GDM1 (cell line): Measurements from ENCODE around the gene ZBTB9.

Experiments
- DNase-seq: peaks from one replicate; lab custom pipeline; 2025; lab: John Stamatoyannopoulos, UW

The ZBTB9 gene

DNA sequence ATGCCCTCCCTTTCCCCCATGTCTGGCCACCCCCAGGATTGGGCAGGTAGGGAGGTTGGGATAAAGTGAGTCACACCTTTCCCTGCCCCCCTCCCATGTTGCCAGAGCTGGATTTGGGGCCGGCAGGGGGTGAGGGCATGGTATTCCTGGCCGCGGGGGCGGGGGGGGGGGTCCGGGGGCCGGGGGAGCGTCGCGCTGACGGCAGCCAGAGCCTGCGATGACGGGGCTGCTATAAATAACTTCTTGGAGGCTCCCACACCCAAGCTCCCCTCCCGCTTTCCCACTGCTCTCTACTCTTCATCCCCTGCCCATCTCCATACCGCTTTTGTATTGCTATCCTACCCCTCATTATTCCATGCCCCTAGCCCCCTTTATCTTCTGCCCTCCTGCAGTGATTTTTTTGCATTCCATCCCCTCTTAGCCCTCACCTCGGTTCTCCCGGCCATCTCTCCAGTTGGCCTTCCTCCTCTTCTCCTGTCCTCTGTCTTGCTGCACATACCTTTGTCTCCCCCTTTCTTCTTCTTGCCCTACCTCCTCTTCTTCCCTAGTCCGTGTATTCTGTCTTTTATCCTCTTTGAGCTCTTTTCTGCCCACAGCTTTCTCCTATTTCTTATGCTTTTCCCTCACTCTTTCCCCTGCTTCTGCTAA is 20.7 kb upstream of the ZBTB9 start:
- no peak for DNase-seq

DNA sequence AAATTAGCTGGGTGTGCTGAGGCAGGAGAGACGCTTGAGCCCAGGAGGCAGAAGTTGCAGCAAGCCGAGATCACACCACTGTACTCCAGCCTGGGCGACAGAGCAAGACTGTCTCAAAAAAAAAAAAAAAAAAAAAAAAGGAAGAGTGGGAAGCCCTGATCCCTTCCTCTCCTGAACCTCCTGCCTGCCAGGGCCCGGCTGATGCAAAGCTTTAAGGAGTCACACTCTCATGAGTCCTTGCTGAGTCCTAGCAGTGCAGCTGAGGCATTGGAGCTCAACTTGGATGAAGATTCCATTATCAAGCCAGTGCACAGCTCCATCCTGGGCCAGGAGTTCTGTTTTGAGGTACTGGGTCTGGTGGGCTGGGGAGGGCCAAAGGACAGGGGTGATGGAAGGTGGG is 19.4 kb upstream of the ZBTB9 start:
- DNase-seq = no peak

DNA sequence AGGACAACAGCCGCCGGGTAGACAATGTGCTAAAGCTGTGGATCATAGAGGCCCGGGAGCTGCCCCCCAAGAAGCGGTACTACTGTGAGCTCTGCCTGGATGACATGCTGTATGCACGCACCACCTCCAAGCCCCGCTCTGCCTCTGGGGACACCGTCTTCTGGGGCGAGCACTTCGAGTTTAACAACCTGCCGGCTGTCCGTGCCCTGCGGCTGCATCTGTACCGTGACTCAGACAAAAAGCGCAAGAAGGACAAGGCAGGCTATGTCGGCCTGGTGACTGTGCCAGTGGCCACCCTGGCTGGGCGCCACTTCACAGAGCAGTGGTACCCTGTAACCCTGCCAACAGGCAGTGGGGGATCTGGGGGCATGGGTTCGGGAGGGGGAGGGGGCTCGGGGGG is 16.7 kb upstream of the ZBTB9 start:
- no peak for DNase-seq

DNA sequence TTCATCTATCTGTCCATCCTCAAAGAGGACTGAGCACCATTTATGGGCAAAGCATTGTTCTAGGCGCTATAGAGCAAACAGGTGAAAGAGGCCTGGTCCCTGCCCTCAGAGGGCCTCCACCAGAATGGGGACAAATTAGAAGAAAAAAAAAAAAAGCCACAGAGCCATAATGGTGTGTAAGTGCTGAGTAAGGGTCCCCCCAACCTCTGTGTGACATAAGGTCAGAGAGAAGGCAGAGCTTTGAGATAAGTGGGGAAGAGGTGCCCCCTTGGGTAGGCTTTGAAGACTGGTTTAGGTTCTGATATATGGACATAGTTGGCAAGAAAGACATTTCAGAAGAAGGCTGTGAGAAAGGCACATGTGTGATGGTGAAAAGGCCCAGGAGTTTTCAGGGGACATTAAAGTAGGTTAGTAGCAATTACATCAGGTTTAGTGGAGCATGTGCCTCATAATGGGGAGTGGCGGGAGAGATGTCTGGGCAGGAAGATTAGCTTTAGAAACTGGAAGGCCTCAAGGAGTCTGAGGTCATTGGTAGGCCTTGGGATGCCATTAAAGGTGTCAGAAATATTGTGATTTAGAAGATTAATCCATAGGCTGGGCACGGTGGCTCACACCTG is 15.3 kb upstream of the ZBTB9 start:
- DNase-seq = no peak

DNA sequence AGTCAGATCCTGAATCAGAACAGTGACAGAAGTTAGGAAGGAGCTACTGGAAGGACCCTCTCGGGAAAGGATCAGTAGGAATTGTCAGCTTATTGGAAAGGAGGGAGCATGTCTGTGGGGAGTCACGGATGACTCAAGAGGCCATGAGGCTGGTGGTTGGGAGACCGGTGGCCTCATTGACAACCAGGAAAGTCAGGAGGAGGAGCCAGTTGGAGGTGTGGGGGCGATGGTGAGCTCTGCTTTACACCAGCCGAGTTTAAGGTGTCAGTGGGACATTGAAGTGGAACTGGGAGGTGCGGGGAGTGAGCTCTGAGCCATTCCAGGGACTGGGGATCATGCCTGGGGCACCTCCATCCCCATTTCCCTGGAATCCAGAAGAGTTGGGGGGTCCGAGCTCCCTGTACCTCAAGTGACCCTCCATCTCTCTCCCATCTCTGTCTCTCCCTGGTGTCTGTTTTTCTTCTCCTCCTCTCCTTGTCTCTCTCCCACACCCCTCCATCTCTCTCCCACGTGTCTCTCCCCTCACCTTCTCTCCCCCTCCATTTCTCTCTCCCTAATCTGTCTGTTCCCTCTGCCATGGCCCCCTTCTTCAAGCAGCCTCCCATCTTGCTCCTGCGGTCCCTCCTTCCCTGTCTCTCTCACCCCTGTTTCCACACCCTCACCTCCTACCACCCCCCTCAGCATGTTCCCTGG is 14.3 kb upstream of the ZBTB9 start:
- no peak for DNase-seq

DNA sequence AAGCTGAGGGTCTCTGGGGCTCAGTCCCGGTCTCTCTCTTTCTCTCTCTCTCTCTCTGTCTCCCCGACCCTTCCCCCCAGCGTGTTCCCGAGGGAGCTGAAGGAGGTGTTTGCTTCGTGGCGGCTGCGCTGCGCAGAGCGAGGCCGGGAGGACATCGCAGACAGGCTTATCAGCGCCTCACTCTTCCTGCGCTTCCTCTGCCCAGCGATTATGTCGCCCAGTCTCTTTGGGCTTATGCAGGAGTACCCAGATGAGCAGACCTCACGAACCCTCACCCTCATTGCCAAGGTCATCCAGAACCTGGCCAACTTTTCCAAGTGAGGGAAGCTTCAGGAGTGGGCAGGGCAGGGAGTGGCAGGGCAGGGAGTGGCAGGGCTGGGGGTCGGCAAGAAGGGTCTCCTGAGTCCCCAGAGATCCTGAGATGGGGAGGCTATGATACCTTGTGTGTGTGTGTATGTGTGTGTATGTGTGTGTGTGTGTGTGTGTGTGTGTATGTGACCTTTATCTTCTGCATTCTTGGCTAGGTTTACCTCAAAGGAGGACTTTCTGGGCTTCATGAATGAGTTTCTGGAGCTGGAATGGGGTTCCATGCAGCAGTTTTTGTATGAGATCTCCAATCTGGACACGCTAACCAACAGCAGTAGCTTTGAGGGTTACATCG is 13.6 kb upstream of the ZBTB9 start:
- no peak for DNase-seq

DNA sequence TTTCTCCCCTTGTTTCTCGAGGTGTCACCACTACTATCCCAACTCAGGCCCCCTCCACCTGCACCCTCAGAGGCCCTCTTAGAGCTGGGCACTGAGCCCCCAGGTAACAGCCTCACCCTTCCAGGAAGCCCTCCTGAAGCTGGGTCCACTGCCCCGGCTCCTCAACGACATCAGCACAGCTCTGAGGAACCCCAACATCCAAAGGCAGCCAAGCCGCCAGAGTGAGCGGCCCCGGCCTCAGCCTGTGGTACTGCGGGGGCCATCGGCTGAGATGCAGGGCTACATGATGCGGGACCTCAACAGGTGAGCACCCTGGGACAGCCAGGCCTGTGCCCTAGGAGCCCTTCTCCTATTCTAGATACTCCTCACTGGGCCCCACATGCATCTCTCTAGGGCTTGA is 12.9 kb upstream of the ZBTB9 start:
- DNase-seq = no peak

DNA sequence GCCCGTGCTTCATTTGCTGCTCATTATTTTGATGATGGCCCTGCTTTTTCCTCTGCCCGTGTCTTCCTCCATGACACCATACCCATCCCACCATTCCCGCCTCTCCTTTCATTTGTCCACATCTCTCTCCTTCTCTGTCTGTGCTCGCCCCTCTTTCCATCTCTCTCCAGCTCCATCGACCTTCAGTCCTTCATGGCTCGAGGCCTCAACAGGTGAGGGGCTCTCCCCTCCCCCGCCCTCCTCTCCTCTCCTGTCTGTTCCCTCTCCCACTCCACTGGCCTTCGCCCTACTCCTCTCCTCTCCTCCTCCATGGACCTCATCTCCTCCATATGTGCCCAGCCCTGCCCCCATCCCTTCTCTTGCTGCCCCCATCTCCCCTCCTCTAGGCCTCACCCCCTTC is 12.1 kb upstream of the ZBTB9 start:
- DNase-seq = no peak

DNA sequence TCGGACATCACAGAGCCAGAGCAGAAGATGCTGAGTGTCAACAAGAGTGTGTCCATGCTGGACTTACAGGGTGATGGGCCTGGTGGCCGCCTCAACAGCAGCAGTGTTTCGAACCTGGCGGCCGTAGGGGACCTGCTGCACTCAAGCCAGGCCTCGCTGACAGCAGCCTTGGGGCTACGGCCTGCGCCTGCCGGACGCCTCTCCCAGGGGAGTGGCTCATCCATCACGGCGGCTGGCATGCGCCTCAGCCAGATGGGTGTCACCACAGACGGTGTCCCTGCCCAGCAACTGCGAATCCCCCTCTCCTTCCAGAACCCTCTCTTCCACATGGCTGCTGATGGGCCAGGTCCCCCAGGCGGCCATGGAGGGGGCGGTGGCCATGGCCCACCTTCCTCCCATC is 11.4 kb upstream of the ZBTB9 start:
- no peak for DNase-seq

DNA sequence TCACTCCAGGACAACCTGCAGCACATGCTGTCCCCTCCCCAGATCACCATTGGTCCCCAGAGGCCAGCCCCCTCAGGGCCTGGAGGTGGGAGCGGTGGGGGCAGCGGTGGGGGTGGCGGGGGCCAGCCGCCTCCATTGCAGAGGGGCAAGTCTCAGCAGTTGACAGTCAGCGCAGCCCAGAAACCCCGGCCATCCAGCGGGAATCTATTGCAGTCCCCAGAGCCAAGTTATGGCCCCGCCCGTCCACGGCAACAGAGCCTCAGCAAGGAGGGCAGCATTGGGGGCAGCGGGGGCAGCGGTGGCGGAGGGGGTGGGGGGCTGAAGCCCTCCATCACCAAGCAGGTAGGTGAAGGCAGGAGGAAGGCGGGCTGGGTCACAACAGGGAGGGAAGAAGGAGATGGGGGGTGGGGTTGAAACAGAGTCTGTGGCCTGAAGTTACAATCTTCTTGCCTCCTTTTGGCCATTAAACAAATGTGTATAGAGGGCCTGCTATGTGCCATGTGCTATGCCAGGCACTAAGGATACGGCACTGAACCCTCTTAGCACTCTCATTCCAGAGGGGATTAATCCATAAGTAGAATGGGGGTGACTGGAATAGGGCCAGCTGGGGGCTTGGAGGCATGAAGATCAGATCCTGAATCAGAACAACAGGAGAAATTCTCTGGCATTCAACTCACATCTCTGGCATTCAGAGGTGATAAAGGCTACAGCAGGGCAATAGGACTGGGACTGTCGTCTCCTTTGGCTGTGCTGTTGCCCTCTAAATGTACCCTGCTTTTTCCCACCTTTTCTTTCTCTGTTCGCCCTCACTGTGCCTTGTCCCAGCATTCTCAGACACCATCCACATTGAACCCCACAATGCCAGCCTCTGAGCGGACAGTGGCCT is 10.5 kb upstream of the ZBTB9 start:
- no peak for DNase-seq

DNA sequence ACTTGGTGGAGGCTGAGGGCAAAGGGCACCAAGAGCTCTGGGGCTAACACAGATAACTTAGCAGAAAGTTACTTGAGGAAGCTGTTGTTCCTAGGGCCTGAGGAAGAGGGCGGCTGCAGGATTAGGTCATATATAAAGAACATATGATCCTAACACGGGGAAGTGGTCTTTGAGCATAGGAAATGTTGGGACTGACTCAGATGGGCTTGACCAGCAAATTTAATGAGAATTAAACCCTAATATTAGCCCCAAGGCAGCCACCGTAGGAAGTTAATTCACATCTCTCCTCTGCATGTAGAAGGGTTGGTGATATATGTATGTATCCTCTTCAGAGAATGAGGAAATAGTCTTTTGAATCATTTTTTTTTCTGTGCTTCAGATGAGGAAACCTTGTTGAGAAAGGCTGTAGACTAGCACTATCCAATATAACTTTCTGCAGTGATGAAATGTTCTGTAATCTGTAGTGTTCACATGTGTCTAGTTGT is 9.2 kb upstream of the ZBTB9 start:
- DNase-seq = no peak

DNA sequence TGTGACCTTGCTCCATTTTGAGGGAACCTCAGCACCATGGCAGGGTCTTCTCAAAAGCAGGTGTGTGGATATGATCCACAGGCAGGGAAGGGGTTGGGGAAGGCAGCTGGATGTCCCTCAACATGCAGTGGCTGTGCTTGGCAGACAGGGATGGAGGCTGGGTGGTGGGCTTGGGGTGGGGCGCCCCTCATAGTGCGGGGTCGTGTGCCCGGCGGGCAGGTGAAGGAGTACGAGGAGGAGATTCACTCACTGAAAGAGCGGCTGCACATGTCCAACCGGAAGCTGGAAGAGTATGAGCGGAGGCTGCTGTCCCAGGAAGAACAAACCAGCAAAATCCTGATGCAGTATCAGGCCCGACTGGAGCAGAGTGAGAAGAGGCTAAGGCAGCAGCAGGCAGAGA is 8.0 kb upstream of the ZBTB9 start:
- no peak for DNase-seq

DNA sequence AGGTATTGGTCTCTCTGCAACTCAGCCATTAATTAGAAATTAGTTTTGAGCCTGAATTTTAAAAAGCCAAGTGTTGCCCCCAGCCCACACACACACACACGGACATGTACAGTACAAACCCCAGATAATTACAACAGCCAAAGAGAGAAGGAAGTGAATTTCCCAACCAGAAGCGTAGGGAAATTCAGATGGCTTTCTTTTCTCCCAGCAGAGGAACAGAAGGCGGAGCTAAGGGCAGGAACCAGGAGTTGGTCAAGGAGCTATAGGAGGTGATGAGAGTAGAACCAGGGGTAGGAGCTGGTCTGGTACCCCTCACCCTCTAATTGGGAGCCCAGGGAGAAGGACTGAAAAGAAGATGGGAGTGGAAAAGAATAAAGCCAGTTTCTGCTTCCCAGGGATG is 3.9 kb upstream of the ZBTB9 start:
- no peak for DNase-seq

DNA sequence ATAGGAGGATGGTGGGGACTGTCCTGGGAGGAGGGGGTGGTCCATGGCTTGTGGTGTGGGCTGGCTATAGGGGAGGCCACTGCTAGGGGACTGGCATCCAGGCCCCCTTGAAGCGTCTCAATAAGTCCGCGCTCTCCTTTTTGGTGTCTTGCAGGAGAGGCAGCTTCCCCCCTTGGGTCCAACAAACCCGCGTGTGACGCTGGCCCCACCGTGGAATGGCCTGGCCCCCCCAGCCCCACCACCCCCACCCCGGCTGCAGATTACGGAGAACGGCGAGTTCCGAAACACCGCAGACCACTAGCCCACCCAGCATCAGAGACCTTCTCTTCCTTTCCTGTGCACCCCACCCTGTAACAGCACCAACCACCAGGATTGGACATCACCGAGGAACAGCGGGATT is 2.8 kb upstream of the ZBTB9 start:
- DNase-seq = no peak

DNA sequence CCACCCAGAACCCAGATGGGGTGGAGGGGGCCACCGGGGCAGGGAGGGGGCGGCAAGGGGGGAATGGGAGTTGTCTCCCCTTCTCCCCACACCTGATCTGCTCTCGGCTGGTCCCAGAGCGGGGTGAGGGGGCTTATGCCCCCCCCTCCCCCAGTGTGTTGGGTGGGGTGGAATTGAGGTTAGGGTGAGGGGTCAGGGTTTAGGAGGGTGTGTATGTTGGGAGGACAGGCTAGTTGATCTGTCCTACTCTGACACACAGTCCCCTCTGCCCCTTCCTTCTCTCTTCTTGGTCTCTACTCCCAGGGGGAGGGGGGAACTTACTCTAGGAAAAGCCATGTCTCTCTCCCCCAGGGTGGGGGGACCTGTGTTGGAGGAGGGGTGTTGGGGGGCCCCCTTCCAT is 1.9 kb upstream of the ZBTB9 start:
- DNase-seq = no peak

DNA sequence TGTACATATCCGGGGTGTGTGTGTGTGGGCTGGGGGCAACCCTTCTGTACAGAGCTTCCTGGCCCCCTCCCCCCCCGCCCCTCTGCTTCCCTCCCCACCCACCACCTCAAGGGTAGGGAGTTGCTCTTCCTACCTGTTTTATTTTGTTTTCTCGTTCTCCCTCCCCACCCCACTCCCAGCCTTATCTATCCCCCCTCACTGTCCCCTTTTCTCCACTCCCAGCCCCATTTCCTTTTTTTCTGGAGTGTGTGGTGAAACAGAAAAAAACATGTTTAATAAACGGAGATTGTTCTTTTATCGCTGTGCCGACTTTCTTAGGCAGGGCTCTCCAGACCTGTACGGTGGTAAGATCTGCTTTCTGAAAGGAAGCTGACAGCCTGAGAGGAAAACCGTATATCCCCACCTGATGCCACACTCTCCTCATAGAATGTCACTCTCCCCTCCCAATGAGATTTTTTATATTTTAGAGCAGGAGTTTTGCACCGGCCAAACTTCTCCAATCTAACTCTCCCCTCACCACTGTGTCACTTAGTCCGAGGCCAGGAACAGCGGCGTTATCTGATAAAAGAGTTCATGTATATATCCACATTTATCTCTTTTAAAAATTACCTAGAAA is 875 bp upstream of the ZBTB9 start:
- no peak for DNase-seq

DNA sequence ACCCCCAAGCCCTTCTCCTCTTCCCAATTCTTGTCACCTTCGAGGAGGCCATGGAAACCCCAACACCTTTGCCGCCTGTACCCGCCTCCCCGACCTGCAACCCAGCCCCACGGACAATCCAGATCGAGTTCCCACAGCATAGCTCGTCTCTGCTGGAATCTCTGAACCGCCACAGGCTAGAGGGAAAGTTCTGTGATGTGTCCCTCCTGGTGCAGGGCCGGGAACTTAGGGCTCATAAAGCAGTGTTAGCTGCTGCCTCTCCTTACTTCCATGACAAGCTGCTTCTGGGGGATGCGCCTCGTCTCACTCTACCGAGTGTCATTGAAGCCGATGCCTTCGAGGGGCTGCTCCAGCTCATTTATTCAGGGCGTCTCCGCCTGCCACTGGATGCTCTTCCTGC is 675 bp downstream of the ZBTB9 start:
- no peak for DNase-seq

DNA sequence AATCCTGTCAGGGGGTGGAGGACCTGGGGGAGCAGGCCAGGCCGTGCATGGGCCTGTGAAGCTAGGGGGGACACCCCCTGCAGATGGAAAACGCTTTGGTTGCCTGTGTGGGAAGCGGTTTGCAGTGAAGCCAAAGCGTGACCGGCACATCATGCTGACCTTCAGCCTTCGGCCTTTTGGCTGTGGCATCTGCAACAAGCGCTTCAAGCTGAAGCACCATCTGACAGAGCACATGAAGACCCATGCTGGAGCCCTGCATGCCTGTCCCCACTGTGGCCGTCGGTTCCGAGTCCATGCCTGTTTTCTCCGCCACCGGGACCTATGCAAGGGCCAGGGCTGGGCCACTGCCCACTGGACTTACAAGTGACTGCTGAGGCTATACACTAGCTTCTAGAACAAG is 1.8 kb downstream of the ZBTB9 start:
- no peak for DNase-seq

DNA sequence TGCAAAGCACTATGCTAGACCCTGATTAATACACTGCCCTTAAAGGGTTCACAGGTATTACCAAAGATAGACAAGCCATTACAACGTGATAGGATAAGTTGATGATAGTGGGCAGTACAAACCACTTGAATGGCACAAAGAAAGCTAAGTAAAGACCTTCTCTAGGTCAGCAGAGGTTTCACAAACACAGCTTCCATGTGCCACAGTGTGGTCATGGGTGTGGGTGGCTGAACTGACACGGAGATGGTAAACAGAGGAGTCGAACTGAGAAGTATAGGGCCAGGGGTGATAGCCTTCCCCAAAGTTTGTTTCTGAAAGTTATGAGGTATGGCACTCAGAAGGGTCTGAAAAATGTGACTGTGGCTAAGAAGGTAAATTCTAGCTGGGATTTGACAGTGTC is 4.3 kb downstream of the ZBTB9 start:
- DNase-seq = no peak

DNA sequence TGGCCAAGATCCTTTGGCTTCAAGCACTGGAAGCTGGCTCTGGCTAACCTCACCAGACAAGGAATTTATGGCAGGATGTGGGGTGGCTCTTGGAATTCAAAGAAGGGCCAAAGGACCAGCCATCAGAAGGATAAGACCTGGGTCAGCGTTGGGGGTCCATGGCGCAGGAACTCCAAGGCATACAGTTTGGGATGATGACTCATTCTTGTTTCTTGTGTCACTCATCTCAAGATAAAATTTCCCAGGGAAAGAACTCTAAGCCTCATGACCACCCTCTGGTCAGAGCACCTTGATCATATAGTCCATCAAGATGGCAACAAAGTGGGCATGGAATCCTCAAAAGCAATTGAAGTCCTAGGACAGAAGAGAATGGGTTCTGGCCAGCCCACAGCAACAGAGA is 4.8 kb downstream of the ZBTB9 start:
- DNase-seq = no peak

DNA sequence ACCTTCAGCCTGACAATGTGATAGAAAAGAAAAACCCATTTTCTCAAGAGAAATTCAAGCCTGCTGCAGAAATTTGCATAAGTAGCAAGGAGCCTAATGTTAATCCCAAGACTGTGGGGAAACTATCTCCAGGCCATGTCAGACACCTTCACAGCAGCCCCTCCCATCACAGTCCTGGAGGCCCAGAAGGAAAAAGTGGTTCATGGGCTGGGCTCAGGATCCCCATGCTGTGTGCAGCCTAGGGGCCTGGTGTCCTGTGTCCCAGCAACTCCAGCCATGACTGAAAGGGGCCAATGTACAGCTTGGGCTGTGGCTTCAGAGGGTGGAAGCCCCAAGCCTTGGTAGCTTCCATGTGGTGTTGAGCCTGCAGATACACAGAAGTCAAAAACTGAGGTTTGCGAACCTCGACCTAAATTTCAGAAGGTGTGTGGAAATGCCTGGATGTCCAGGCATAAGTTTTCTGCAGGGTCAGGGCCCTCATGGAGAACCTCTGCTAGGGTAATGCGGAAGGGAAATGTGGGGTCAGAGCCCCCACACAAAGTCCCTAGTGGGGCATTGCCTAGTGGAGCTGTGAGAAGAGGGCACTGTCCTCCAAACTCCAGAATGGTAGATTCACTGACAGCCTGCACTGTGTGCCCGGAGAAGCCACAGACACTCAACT is 11.8 kb downstream of the ZBTB9 start:
- DNase-seq = no peak
